Posterior cingulate gyrus (tissue), 11 donors: Measurements from ENCODE around the gene PIK3C2B.
A peak's percentile ranks its signal among the peaks of the same experiment; 100 is the strongest.
"Not testable (repeated sequence)": the region's sequence is repeated elsewhere in the genome, so short reads cannot be mapped to it uniquely, and the experiment has no call there.

Experiments
- DNase-seq, 10 donors: peaks; one replicate each; pipeline versions ENCODE4 v3.0.0 to v3.0.0-alpha.2; 2020 to 2021; ENCODE audit warnings: mixed read lengths in 3 of 10
- intact Hi-C: fragments of 100-400 bp; cut with DNase I; formaldehyde crosslinking; loops from one replicate; pipeline ENCODE4 v1.15.1; 2023

The PIK3C2B gene

GRCh38 chr1:204486513-204487255 lies 7.9 kb downstream of the PIK3C2B start:
- intact Hi-C loops, DNase-seq: not testable (repeated sequence)

- DNase-seq, result no peak
- intact Hi-C loops, result no loop called here
Measured at GRCh38 chr1:204483791-204484190, 10.8 kb downstream of the PIK3C2B start.

GRCh38 chr1:204480515-204480914 lies 14.1 kb downstream of the PIK3C2B start:
- intact Hi-C loops, result no loop called here
- DNase-seq, result no peak

- intact Hi-C loops, result no loop called here
- no peak for DNase-seq
Measured at GRCh38 chr1:204479387-204480136, 15.0 kb downstream of the PIK3C2B start.

- no peak for DNase-seq
- intact Hi-C loops, result no loop called here
Measured at GRCh38 chr1:204478921-204479320, 15.7 kb downstream of the PIK3C2B start.

- intact Hi-C loops, result no loop called here
- DNase-seq, result no peak
Measured at GRCh38 chr1:204478172-204478899, 16.3 kb downstream of the PIK3C2B start.

GRCh38 chr1:204477036-204477740 lies 17.4 kb downstream of the PIK3C2B start:
- intact Hi-C loops, result no loop called here
- DNase-seq, result peak in 9 of 10 donors; percentile 57 to 97 (median 71)

GRCh38 chr1:204476563-204476962 lies 18.0 kb downstream of the PIK3C2B start:
- intact Hi-C loops, result no loop called here
- DNase-seq, result no peak

- intact Hi-C loops, result no loop called here
- no peak for DNase-seq
Measured at GRCh38 chr1:204475656-204476432, 18.8 kb downstream of the PIK3C2B start.

GRCh38 chr1:204473400-204473965 lies 21.1 kb downstream of the PIK3C2B start:
- intact Hi-C loops, result no loop called here

GRCh38 chr1:204472660-204473059 lies 21.9 kb downstream of the PIK3C2B start:
- intact Hi-C loops, result no loop called here
- DNase-seq, result no peak

More at GRCh38 chr1:204473400-204473965, 21.1 kb downstream of the PIK3C2B start:
- DNase-seq, result no peak

GRCh38 chr1:204471687-204472086 lies 22.9 kb downstream of the PIK3C2B start:
- intact Hi-C loops, result no loop called here
- no peak for DNase-seq

GRCh38 chr1:204469304-204469703 lies 25.3 kb downstream of the PIK3C2B start:
- intact Hi-C loops, result no loop called here
- DNase-seq, result peak in 1 of 10 donors; percentile 55

GRCh38 chr1:204468766-204469302 lies 25.8 kb downstream of the PIK3C2B start:
- intact Hi-C loops, result no loop called here

GRCh38 chr1:204468206-204468605 lies 26.4 kb downstream of the PIK3C2B start:
- DNase-seq, result peak in 8 of 10 donors; percentile 55 to 94 (median 62)
- intact Hi-C loops, result no loop called here

More at GRCh38 chr1:204468766-204469302, 25.8 kb downstream of the PIK3C2B start:
- peak in 1 of 10 donors; percentile 67 for DNase-seq

- intact Hi-C loops, result loop anchor here (1.0 kb wide), 1 partner anchor 28 kb away; the partner anchor contains the start of gene PIK3C2B
- peak; percentile 66 to 97 (median 77) for DNase-seq
Measured at GRCh38 chr1:204466416-204467405, 27.9 kb downstream of the PIK3C2B start.

- intact Hi-C loops, result loop anchor here (1.0 kb wide), 1 partner anchor 29 kb away; the partner anchor contains the start of gene PIK3C2B
- DNase-seq, result peak in 1 of 10 donors; percentile 84
Measured at GRCh38 chr1:204465546-204466415, 28.8 kb downstream of the PIK3C2B start.
